Spleen (tissue), 11 donors: ENCODE data around the gene CTDSPL. TPM values are rescaled to one million over a fixed set of nuclear protein-coding genes. Genes with fewer than 3 reads are reported as not detected.

ENCODE experiments used
- DNase-seq: peaks from one replicate; pipeline ENCODE4 v3.0.0-alpha.2; 2020
- H3K27ac ChIP-seq, 8 donors: fragments of 200-600 bp; sonication (generic) in 7 of 8; 1 replicate in 4 of 8; 2 replicates in 4 of 8; pipeline versions ENCODE4 v1.5.0 to v1.8.0; 2016 to 2021; ENCODE audit warnings: inconsistent platforms in 4 of 8, mild to moderate bottlenecking in 4 of 8, moderate library complexity in 1 of 8
- H3K27me3 ChIP-seq, 7 donors: fragments of 200-600 bp; sonication (generic) in 6 of 7; replicated peaks in 1 of 7; 1 replicate in 4 of 7; 2 replicates in 3 of 7; pipeline versions ENCODE4 v1.5.0 to v1.8.0; 2016 to 2021; ENCODE audit warnings: inconsistent platforms in 3 of 7, mild to moderate bottlenecking in 1 of 7
- H3K36me3 ChIP-seq, 6 donors: fragments of 200-600 bp; sonication (generic) in 5 of 6; 1 replicate in 4 of 6; 2 replicates in 2 of 6; pipeline versions ENCODE4 v1.5.0 to v1.8.0; 2016 to 2021; ENCODE audit warnings: inconsistent platforms in 2 of 6
- H3K4me1 ChIP-seq, 6 donors: fragments of 200-600 bp; sonication (generic) in 5 of 6; 1 replicate in 3 of 6; 2 replicates in 3 of 6; pipeline versions ENCODE4 v1.5.0 to v1.8.0; 2016 to 2021; ENCODE audit warnings: inconsistent platforms in 3 of 6
- H3K4me3 ChIP-seq, 8 donors: fragments of 200-600 bp; sonication (generic) in 7 of 8; 1 replicate in 4 of 8; 2 replicates in 4 of 8; pipeline versions ENCODE4 v1.5.0 to v1.8.0; 2016 to 2021; ENCODE audit warnings: inconsistent platforms in 4 of 8, mild to moderate bottlenecking in 4 of 8, moderate library complexity in 2 of 8
- H3K9me3 ChIP-seq, 8 donors: fragments of 200-600 bp; sonication (generic) in 7 of 8; 1 replicate in 4 of 8; 2 replicates in 4 of 8; pipeline versions ENCODE4 v1.5.0 to v1.8.0; 2016 to 2021; ENCODE audit warnings: inconsistent platforms in 4 of 8
- POLR2A ChIP-seq, 3 donors: fragments of 450-650 bp; IDR thresholded peaks; one replicate each; pipeline ENCODE4 v1.5.1; 2017; ENCODE audit warnings: antibody characterized with exemption in 3 of 3, mild to moderate bottlenecking in 1 of 3
- POLR2AphosphoS5 ChIP-seq, 3 donors: sonication (generic); formaldehyde crosslinking; IDR thresholded peaks; one replicate each; pipeline ENCODE4 v1.5.1; 2017; ENCODE audit warnings: antibody characterized with exemption in 3 of 3
- WGBS, 5 donors: extraction: QIAGEN DNeasy Blood & Tissue Kit in 3 of 5; methylation state at CpG; one replicate each; pipeline versions ENCODE4 v1.1.5 to v1.1.7; 2013 to 2018; 5-methylcytosine and 5-hydroxymethylcytosine counted together
- intact Hi-C: fragments of 100-400 bp; cut with DNase I; formaldehyde crosslinking; loops from one replicate; pipeline ENCODE4 v1.15.0; 2023; ENCODE audit warnings: low total_unique reads
- polyA plus RNA-seq, 3 donors: library from polyadenylated mRNA; stranded (reverse); fragments of 200-250 nt; gene quantifications; one replicate each; pipeline ENCODE4 v1.2.1, GENCODE V29; 2013
- total RNA-seq, 7 donors: library from RNA; depleted of rRNA in 3 of 7; stranded (reverse); fragments of >200 nt in 3 of 7; fragmentation: NEBNext Ultra II Directional in 4 of 7; extraction: Animal tissue kit (Norgen Biotek cat#: 25700) in 4 of 7; gene quantifications; one replicate each; pipeline versions ENCODE4 v1.1.0 to v1.2.1, GENCODE V29; 2016 to 2021
- TF ChIP-seq, protein P1 (sequence below), 11 experiments: fragments of 200-600 bp in 7 of 11; fragments of 450-650 bp in 4 of 11; sonication (generic) in 4 of 11; IDR thresholded peaks in 8 of 11; conservative IDR thresholded peaks in 3 of 11; 1 replicate in 7 of 11; 2 replicates in 4 of 11; pipeline versions ENCODE4 v1.4.0 to v1.8.0; 2016 to 2021; ENCODE audit warnings: antibody characterized with exemption in 11 of 11, inconsistent platforms in 4 of 11, mild to moderate bottlenecking in 1 of 11
- donor health status: healthy with polysubstance abuse.
- donor health status: DM: no; HTN: no; CAD: no; lungs with moderate emphysema.
- donor health status: DM: no; HTN: no; CAD: no.
- donor health status: Bipolar disorder and iron deficiency.
- donor health status: healthy.
- donor health status: DM: no; HTN: no; CAD: no.
- donor health status: DM: yes; HTN: yes; CAD: no.

The CTDSPL gene
- total and polyA plus RNA-seq, 10 donors, result 3.9 to 46.0 (median 26.2) TPM

DNA sequence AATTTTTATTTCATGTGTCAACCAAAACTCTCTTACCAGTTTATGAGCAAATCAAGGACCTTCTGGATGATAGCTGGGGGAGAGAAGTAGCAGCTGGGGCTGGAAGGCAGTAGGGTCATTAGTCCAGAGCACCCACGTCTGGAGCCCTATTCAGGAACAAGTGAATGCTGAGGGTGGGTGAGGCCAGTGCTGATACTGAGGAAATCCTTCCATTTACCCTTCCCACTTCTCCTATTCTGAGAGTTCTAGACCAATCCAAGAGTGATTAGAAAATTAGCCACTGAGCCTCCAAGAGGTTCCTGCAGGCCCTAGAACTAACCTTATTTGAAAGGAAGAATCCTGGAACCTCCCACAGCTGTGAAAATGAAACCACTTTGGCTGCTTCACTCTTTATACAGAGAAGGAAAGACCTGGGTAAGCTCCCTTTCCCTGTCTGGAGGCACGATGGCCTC lies 82.7 kb downstream of the CTDSPL start:
- TF ChIP-seq POLR2A (IDR thresholded peaks at IDR 0.05), result no peak
- TF ChIP-seq, protein P1, sequence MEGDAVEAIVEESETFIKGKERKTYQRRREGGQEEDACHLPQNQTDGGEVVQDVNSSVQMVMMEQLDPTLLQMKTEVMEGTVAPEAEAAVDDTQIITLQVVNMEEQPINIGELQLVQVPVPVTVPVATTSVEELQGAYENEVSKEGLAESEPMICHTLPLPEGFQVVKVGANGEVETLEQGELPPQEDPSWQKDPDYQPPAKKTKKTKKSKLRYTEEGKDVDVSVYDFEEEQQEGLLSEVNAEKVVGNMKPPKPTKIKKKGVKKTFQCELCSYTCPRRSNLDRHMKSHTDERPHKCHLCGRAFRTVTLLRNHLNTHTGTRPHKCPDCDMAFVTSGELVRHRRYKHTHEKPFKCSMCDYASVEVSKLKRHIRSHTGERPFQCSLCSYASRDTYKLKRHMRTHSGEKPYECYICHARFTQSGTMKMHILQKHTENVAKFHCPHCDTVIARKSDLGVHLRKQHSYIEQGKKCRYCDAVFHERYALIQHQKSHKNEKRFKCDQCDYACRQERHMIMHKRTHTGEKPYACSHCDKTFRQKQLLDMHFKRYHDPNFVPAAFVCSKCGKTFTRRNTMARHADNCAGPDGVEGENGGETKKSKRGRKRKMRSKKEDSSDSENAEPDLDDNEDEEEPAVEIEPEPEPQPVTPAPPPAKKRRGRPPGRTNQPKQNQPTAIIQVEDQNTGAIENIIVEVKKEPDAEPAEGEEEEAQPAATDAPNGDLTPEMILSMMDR (IDR thresholded peaks at IDR 0.05 in 8 of 11, conservative IDR thresholded peaks at IDR 0.05 in 3 of 11), result no peak
- no peak for TF ChIP-seq POLR2AphosphoS5 (IDR thresholded peaks at IDR 0.05)

DNA sequence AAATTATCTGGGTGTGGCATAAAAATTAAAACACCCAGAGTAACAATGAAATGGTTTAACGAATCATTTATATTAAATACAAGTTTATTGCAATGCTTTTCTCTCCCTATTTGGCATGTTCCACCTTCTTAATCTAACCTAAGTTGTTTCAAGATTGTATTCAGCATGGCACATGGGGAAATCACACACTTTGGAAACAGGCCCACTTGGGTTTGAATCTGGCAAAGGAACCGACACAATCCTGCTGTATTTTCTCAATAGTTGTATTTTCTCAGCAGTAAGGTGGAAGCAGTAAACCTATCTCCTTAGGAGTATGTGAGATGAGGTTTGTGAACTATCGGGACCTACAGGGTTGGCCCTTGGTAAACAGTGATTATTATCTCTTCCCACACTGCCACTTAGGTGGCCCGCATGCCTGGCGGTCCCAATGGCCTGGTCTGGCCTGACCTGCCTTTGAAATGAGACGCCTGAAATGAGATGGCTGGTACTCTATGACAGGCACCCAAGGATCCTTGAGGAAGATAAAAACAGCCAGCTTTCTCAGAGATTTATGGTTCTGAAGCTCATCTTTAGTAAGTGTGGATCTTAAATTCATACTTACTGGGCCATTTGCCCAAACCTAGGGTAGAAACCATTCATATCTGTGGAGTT lies 83.6 kb downstream of the CTDSPL start:
- intact Hi-C loops, result no loop called here
- TF ChIP-seq, protein P1 (IDR thresholded peaks at IDR 0.05 in 8 of 11, conservative IDR thresholded peaks at IDR 0.05 in 3 of 11), result no peak
- TF ChIP-seq POLR2A (IDR thresholded peaks at IDR 0.05) (no peak), POLR2AphosphoS5 (IDR thresholded peaks at IDR 0.05) (no peak)
- DNase-seq, result no peak
- WGBS, 5 donors, result 66 to 80% (median 73%) methylated on average over 6 of the region's 6 CpGs
- no peak overlapping the region for H3K4me3 ChIP-seq
- peak overlapping the region in 7 of 8 donors; percentile 31 to 74 (median 55) for H3K27ac ChIP-seq
- H3K27me3 ChIP-seq, result no peaks in the 10 kb centered on the region
- H3K36me3 ChIP-seq, result no peaks in the 10 kb centered on the region
- peaks cover 23 to 64% (median 41%) of the 10 kb centered on the region in 6 donors for H3K4me1 ChIP-seq
- no peaks in the 10 kb centered on the region for H3K9me3 ChIP-seq

More for the DNA sequence above, 82.7 kb downstream of the CTDSPL start:
- DNase-seq, result no peak
- 28 to 46% (median 38%) methylated on average over 2 of the region's 2 CpGs for WGBS, 5 donors
- Histone ChIP-seq H3K9me3 (no peaks in the 10 kb centered on the region), H3K36me3 (no peaks in the 10 kb centered on the region), H3K4me1 (peaks cover 23 to 64% (median 37%) of the 10 kb centered on the region in 6 donors), H3K27ac (peak overlapping the region in 7 of 8 donors; percentile 31 to 74 (median 55)), H3K4me3 (no peak overlapping the region), H3K27me3 (no peaks in the 10 kb centered on the region)
- intact Hi-C loops, result no loop called here

GRCh38 chr3:37945807-37946530 lies 84.3 kb downstream of the CTDSPL start:
- Histone ChIP-seq H3K27ac (peak overlapping the region in 7 of 8 donors; percentile 21 to 74 (median 55)), H3K9me3 (no peaks in the 10 kb centered on the region), H3K36me3 (no peaks in the 10 kb centered on the region), H3K27me3 (no peaks in the 10 kb centered on the region), H3K4me1 (peaks cover 23 to 60% (median 39%) of the 10 kb centered on the region in 6 donors), H3K4me3 (no peak overlapping the region)
- TF ChIP-seq POLR2A (IDR thresholded peaks at IDR 0.05) (no peak), POLR2AphosphoS5 (IDR thresholded peaks at IDR 0.05) (peak in 2 of 3 donors; percentile 16 to 42)
- intact Hi-C loops, result no loop called here
- WGBS, 5 donors, result 34 to 60% (median 47%) methylated on average over 8 of the region's 8 CpGs
- no peak for DNase-seq

DNA sequence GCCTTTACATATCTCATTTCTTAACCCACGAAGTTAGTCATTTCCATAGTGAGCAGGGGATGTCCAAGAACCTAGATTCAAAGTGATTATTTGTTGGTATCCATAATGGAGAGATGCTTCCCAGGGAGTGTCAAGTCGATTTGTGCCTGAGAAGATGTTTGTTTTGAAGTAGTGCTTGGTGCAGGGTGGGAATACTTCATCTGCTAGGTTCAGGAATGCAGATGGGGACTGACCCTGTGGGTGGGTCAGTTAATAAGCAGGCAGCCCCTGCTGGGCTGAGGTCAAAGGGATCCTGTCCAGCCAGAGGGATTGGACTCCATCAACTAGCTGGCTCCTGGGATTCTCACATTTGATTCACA lies 84.8 kb downstream of the CTDSPL start:
- no peak for DNase-seq
- H3K36me3 ChIP-seq, result no peaks in the 10 kb centered on the region
- no peak overlapping the region for H3K4me3 ChIP-seq
- TF ChIP-seq, protein P1 (IDR thresholded peaks at IDR 0.05 in 8 of 11, conservative IDR thresholded peaks at IDR 0.05 in 3 of 11), result no peak
- TF ChIP-seq POLR2AphosphoS5 (IDR thresholded peaks at IDR 0.05) (no peak), POLR2A (IDR thresholded peaks at IDR 0.05) (no peak)
- H3K4me1 ChIP-seq, result peaks cover 19 to 55% (median 37%) of the 10 kb centered on the region in 6 donors
- no peaks in the 10 kb centered on the region for H3K9me3 ChIP-seq
- 31 to 68% (median 56%) methylated on average over 2 of the region's 2 CpGs for WGBS, 5 donors
- no peaks in the 10 kb centered on the region for H3K27me3 ChIP-seq
- peak overlapping the region in 7 of 8 donors; percentile 21 to 74 (median 55) for H3K27ac ChIP-seq
- intact Hi-C loops, result no loop called here
